ENCODE measurements around the gene P2RX6.
"Not testable (repeated sequence)": the region's sequence is repeated elsewhere in the genome, so short reads cannot be mapped to it uniquely, and the experiment has no call there.

Gene P2RX6

DNA sequence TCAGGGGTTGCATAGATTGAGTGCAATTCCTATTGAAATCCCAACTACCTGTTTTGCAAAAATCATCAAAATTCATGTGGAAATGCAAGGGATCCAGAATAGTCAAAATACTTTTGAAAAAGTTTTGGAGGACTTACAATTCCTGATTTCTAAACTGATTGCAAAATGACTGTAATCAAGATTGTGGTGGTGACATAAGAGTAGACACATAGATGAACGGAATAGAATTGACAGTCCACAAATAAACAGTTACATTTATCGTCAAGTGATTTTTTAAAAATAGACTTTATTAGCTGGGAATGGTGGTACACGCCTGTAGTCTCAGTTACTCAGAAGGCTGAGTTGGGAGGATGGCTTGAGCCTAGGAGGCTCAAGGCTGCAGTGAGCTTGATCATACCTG, 20.0 kb downstream of the P2RX6 start:
- no peak for DNase-seq

DNA sequence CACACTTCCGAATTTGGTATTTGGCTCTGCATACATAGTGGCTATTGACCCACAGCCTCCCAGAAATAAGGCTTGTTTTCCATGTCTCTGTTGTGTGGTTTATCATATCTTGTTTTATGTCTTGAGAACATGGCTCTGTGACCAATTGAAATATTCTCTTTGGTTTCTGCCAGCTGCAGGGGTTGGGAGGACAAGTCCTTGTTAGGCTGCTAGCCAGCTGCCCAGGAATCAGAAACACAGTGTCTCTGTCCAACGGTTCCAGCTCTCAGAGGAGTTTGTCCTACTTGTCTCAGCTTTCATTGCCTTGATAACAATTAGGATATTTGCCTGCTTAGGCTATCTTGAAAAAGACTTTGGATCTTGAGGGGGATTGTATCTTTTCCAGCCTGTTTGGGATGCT, 23.4 kb downstream of the P2RX6 start:
- DNase-seq = no peak

DNA sequence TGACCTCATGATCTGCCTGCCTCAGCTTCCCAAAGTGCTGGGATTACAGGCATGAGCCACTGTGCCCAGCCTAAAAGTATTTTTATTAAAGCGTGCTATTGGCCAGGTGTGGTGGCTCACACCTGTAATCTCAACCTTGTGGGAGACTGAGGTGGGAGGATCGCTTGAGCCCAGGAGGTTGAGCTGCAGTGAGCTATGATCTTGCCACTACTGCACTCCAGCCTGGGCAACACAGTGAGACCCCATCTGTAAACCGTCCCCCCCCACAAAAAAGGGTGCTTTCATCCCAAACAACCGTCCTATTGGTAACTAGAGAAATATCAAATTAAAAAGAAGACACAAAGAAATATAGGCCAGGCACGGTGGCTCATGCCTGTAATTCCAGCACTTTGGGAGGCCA, 24.2 kb downstream of the P2RX6 start:
- DNase-seq = not testable (repeated sequence)

DNA sequence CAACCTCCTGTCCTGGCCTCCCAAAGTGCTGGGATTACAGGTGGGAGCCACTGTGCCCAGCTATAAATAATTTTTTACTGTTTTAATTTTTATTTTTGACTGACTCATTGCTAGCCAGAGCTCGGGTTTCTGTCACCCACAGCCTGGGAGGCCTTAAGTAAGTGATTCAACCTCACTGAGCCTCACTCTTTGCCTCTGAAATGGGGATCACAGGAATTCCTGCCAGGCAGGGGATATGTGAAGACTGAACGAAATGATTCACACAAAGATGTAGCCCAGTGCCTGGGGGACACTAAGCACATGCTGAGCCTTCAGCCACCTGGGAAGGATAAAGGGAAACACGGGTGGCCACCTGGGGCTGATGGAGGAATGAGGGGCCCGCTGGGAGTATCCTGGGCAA, 27.0 kb downstream of the P2RX6 start:
- DNase-seq = no peak

DNA sequence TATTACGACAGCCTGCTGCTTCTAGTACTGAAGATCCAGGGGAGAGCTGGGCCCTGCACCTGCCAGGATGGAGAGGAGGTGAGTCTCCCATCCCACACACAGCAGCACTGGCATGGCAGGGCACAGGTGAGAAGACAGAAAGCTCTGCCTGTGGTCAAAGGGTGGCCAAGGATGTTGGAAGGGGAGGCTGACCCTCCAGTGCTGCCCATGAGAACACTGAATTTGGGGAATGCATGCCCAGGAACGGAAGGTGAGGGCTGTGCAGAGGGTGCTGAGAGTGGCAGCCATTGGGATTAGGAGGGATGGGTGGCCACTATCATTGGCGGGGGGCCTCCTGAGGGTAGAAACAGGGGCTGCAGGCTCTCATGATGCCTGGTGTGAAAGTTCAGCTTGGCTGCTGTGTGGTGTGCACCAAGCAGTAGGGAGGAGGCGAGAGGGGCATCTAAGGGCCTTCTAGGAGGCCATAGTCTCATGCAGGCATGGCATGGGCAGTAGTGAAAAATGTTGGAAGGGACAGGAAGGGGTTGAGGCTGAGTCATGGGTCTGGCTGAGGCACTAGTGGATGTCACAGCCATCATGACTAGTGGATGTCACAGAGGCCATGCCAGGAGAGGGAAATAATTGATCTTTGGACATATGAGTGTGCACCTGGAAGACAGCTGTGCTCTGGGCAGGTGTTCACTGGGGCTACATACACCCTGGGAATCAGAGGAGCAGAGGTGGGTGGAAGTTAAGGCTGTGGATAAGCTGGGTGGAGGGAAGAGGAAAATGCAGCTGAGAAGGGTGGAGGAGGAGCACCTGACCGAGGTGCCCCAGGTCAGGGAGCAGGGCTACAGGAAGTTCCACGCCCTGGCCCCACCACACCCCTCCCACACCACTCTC, 28.3 kb downstream of the P2RX6 start:
- no peak for DNase-seq

DNA sequence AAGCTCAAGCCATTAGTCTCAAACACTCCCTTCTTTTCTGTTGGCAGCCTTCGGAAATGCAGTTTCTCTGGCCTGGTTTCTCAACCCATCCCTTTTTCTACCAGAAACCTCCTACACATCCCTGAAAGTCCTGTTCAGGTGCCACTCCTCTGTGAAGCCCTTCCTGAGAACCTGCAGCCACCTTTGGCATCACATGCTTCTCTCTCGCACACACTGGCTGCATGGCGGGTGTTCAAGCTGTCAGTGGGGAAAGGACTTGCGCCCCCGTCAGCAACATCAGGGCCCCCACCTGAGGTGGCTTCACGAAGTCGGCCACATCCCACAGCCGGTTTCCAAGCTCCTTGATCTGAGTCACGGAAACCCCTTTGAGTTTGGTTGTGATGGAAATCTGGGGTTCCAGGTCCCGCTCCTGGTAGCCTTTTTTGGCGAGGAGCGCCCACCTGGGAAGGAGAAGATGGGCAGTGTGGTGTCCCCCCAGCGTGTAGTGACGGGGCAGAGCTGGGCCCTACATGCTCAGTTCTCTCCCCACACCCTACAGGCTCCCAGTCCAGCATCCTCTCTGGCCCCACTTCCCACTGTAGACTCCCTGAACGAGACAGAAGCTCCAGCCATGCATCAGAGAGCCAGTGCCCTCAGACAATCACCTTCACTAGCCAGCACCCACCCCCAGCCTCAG, 29.0 kb downstream of the P2RX6 start:
- DNase-seq = no peak

DNA sequence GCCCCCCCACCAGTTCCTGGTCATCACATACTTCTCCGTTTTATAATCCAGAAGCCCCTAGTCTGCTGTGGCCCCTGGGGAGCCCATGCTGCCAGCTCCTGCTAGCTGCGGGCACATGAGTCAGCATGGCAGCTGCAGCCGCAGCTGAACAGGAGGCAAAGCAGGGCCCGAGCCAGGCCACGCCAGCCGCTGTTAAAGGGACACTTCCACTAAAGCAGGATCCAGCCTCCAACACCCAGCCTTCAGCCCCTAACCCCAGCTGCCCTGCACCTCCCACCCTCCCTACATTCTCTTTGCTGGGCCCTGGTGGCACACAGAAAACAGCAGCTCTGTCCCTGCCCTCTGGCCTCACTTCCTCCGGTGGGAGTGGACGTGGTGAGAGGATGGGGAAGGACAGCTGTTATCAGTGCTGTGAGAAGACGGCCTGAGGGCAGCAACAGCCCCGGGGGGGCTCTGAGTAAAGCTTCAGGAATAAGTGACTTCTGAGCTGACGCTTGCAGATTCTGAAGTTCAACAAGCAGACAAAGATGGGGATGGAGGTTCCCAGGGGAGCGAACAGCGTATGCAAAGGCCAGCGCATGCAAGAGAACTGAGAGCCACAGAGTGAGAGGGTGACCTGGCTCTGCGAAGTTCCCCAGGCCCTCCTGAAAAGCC, 30.1 kb downstream of the P2RX6 start:
- peak; percentile 16 for DNase-seq

DNA sequence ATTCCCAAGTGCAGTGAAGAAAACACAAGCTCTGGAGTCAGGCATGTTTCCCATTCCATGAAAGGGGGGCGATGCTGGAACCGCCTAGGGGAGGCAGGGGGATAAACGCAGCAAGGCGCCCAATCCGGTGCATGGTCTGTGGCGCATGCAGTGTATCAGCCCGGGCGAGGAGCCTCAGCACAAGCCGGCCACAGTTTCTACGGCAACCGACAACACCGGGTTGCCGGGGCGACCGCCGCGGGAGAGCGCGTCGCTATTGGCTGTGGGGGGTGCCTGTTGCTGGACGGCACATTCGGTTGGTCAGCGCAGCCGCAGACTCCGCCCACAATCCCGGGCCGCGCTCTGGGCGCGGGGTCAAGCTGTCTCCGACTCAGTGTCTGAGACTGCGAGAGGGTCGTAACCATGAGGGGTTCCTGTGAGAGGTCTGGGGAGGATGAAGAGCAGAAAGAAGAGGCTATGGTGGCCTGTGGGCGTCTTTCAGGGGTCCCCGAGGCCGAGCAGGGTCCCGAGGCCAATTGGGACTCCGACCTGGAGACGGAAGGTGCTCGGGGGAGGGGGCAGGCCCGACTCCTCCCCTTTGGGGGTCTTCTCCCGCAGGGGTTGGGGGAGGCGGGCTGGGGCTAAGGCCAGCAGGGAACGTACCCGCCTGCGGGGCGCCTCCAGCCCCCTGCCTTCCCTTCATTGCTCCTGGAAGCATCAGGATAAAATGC, 30.8 kb downstream of the P2RX6 start, which contains the start of gene LRRC74B:
Gene LRRC74B, plus strand, starts transcription at position 362 of the 710 bp plus-strand sequence. Its CDS starts 41 bp downstream, at position 403.
- DNase-seq = peak; percentile 73

DNA sequence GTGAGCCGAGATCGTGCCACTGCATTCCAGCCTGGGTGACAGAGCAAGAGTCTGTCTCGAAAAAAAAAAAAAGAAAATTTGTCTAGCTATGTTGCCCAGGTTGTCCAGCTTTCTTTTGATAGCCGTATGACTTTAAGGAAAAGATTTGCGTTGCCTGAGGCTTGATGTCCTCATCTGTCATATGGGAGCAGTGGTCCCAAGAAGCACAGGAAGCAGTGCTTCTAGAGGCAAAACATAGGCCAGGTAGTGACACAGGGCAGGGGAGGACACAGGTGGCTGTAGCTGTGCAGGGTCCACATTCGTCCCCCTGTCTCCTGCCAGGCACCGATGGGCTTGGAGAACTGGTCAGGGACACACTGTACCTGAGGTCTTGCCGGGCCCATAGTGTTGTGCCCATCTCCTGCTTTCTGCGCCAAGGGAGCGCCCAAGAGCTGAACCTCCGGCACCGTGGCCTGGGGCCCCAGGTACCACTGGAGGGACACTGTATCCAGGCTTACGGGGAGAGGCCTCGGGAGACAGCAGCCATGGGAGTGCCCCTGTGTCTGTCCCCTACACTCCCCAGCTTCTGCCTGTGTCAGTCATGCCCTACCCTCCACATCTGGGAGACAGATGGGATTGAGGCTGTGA, 32.2 kb downstream of the P2RX6 start:
- no peak for DNase-seq

DNA sequence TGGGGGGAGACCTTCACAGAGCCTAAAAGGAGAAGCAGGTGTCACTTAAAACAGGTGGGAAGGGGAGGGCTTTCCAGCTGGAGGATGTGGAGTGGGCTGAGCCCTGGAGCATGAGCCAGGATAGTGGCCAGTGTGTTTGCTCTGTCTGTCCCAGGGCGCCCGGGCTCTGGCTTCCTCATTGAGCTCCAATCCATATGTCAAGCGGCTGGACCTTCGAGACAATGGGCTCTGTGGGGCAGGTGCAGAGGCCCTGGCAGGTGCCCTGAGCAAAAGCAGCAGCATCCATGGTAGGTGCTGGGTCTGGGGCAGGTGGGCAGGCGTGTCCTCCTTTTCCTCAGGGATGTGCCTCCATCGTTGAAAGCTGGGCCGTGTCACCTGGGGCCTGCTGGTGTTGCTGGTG, 32.8 kb downstream of the P2RX6 start:
- DNase-seq = no peak

DNA sequence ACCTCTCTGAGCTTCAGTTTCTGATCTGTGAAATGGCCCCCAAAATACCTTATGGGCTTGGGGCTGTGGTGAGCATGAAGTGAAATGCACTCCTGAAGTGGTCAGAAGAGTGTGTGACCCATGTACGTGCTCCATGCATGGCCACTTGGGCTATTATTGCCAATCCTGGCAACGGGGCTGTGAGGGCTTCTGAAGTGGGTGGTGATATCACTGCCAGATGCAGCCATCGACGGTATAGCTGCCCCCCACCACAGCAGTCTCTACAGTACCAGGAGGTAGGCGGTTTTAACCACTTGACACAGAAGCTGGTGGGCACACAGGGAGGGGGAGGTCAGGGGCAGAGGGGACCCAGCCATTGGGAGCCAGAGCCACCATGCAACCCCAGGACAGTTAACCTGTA, 33.5 kb downstream of the P2RX6 start:
- DNase-seq = not testable (repeated sequence)

DNA sequence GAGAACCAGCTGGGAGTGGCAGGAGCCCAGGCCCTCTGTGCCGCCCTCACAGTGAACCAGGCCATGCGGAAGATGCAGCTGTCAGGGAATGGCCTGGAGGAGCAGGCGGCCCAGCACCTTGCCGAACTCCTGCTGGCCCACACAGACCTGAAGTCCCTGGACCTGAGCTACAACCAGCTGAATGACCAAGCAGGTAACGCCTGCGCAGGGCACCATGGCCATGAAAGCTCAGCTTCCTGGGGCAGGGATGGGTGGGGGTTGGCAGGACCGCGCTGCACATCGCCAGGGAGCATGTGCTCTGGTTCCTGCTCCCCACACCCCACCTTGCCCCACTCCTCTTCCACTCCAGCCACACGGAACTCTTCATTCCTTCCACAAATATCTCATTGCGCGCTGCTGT, 34.0 kb downstream of the P2RX6 start:
- DNase-seq = not testable (repeated sequence)

DNA sequence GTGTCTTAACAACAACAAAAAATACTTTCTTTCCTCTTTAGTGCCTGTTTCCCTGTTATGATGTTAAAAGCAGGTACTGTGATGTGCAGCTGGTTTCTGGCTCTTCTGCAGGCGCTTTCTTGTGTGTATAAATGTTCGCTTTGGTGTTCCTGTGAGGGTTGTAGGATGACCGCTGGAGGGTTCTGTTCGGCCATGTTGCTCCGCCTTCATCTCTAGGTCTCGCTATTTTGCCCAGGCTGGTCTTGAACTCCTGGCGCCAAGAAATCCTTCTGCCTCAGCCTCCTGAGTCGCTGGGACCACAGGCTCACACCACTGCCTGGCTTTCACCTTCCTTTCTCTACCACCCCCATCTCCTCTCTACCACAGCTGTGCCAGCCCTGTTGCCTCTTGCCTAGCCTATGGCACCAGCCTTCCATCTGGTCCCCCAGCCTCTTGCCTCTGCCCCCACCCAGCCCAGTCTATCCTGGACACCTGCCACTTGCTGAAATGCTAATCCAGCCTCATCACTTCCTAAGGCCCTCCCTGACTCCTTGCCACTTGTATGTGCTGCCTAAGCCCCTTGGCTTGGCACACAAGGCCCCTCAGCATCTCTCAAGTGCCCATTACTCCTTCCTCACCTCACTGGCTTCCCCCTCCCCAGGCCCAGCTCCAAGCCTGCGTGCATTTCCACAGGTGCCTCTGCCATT, 36.3 kb downstream of the P2RX6 start:
- DNase-seq = peak; percentile 62

DNA sequence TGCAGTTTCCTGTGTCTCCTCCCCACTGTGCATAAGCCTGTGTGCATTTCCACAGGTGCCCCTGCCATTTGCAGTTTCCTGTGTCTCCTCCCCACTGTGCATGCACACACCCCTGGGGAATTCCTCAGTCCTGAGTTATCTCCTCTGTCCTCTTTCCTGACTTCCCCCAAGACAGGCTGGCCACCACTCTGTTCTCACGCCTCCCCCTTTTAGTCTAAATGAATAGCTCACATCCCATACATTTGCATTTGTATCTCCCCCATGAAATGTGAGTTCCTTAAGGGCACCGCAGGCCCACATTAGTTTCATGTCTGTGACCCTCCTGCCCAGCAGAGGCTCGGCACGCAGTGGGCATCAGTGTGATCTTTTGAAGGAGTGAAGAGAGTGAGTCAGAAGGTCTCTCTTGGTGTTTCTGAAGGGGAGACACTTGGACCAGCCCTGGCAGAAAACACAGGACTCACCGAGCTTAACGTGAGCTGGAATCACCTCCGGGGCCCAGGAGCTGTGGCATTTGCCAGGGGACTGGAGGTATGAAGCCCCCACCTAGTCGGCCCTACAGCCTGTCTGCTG, 37.0 kb downstream of the P2RX6 start:
- no peak for DNase-seq

DNA sequence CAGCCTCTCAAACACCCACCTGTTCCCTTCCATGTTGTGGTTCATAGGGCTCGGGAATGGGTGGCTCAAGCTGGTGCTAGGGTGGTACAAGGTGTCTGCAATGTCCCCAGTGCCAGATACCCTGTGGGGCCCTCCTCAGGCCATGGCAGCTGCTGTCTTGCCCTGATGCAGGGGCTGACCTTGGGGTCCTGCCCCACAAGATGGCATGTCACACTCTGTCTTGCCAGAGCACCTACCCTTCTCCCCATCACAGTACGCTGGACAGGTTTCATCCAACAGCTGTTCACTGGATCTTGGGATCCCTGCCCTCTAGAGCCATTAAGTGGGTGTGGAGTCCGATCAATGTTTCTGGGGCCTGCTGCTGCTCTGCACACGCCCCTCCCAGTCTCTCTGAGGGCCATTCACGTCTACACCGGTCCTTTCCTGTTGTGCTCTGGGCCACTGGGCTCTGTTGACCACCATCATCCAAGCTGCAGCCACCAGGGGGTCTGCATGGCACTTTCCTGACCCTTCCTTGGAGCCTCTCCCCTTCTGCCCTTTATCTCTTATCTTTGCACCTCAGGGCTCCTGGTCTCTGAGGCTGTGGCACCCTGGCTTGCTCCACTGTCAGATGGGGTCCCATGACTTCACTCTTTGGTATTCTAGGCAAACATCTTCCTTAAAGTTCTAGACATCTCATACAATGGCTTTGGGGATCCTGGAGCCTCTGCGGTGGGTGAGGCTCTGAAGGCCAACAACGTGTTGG, 37.9 kb downstream of the P2RX6 start:
- DNase-seq = no peak

DNA sequence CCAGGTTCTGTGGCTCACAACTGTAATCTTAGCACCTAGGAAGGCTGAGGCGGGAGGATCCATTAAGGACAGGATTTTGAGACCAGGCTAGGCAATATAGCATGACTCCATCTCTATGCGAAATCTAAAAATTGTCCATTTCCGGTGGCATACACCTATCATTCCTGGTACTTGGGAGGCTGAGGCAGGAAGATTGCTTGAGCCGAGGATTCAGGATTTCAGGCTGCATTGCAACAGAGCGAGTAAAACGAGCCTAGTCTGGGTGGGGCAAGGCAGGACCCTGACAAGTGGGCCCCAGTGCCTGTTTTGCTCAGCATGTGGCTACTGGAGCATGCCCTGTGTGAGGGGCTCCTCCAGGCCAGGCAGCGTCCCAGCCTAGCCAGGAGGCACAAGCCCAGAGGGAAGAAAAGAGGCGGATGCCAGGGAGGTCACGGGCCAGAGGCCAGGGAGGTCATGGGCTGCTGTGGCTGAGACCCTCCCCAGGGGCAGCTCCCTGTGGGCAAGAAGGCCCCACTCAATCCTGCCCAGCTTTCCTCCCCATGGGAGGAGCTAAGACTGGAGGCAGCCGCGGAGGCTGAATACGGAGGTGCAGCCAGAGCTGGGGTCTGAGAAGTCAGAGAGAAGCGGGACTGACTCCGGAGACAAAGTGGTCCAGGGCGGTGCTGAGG, 39.2 kb downstream of the P2RX6 start:
- no peak for DNase-seq

DNA sequence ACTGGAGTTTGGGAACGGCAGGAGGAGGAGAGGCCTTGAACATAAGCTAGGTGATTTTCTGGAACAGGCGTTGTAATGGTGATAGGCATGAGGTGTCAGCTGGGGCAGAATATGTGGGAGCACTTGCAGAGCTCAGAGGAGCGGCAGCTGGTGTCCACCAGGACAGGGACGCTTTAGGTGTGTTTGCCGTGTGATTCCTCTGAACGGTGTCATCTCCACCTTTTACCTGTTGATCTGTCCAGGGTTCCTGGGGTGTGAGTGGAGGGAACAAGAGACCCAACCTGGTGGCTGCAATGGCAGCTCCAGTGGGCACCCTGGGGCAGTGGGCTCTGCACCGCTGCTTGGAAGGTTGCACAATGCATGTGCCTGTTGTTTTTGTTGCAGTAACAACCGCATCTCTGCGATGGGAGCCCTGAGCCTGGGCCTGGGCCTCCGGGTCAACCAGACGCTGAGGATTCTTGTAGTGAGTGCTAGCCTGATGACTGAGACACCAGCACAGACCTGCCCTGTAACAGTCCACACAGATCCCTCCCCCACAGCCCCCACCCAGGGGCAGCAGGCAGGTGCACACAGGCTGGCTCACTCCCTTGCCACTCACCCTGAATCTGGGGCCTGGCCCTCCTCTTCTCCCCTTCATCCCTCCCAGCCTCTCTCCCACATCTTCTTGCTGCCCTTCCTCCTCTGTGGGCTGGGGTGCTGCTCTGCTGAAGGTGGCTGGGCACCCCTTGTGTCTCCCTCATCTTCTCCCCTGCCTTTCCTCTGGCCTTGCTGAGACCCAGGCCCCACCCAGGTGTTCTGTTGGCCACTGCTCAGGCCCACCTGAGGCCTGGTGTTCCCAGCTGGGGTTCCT, 40.0 kb downstream of the P2RX6 start:
- DNase-seq = no peak

DNA sequence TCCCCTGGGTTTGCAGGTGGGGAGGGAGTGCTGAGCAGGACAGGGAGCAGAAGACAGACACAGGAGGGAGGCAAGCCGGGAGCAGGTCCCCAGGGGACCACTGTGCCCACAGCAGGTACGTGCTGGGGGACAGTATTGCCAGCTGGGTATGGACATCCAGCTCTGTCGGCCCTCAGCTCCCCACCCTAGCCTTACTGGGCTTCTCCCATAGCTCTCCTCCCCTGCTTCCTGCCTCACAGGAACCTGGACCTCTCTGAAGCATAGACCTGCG, 40.5 kb downstream of the P2RX6 start:
- no peak for DNase-seq

DNA sequence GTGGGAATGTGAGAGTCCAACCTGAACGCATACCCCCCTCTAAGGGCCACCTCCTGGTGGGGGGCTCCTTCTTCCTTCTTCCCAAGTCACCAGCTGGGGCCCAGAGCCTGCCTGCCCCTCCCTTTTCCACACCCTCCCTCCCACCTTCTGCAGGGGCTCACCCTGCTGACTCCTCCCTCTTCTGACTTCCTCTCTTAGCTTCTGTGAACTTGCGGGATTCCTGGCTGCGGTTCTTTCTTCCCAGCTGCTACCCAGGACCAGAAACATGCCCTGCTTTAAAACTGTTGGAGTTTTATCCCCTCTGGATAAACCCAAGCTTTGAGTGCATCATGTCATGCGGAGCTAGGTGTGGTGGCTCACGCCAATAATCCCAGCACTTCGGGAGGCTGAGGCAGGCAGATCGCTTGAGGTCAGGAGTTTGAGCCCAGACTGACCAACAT, 40.9 kb downstream of the P2RX6 start:
- no peak for DNase-seq

DNA sequence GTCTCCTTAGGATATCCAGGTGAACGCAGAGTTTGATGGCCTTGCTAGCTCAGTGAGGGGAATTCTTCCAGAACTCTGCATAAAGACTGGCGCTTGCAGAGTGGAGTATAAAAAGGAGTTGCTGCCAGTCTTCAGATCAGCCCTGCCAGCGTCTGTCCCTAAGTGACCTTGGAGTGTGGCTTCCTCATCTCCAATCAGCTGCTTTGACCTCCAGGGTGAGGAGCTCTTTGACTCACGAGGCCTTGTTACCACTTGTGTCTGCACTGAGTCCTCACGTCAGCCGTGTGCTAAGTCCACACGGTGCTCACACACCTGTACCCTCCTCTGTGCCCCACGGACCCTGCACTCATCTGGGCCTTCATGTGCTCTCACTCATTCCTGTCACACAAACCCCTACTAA, 45.4 kb downstream of the P2RX6 start:
- not testable (repeated sequence) for DNase-seq

Data from DMS 273 treated with DMSO at 0.1 percent for 48 hours (cell line).